BE2C (cell line): ENCODE data around the gene MBOAT7.
A peak's percentile ranks its signal among the peaks of the same experiment; 100 is the strongest.
"Not testable (repeated sequence)": the region's sequence is repeated elsewhere in the genome, so short reads cannot be mapped to it uniquely, and the experiment has no call there.

Source experiments
- DNase-seq: peaks from one replicate; pipeline ENCODE4 v3.0.0-alpha.2; 2020
- H3K27me3 ChIP-seq: fragments of 250-450 bp; sonication (Bioruptor Pico); 2 replicates; pipeline ENCODE4 v1.5.1; 2020; ENCODE audit warnings: mild to moderate bottlenecking
- H3K36me3 ChIP-seq: fragments of 250-450 bp; sonication (Bioruptor Pico); 2 replicates; pipeline ENCODE4 v1.5.1; 2020; ENCODE audit warnings: mild to moderate bottlenecking
- H3K4me1 ChIP-seq: fragments of 250-450 bp; sonication (Bioruptor Pico); 2 replicates; pipeline ENCODE4 v1.5.1; 2020
- H3K4me3 ChIP-seq: 2 replicates; pipeline ENCODE4 v1.5.1; 2011; ENCODE audit warnings: low read depth, low read length
- H3K9me3 ChIP-seq: fragments of 250-450 bp; sonication (Bioruptor Pico); 2 replicates; pipeline ENCODE4 v1.5.1; 2020
- CTCF ChIP-seq: IDR thresholded peaks from 2 replicates; pipeline ENCODE4 v1.5.1; 2012; ENCODE audit warnings: mild to moderate bottlenecking, low read depth, low read length

MBOAT7 gene

GRCh38 chr19:54179262-54179852 lies 10.0 kb downstream of the MBOAT7 start:
- Histone ChIP-seq H3K4me3 (no peak overlapping the region), H3K9me3 (no peaks in the 10 kb centered on the region), H3K4me1 (peaks cover 4% of the 10 kb centered on the region; the same call in 1 of the 2 replicates), H3K27me3 (no peaks in the 10 kb centered on the region), H3K36me3 (no peaks in the 10 kb centered on the region)
- DNase-seq, result no peak
- no peak for TF ChIP-seq CTCF

GRCh38 chr19:54178581-54179261 lies 10.7 kb downstream of the MBOAT7 start:
- Histone ChIP-seq H3K4me3 (no peak overlapping the region), H3K4me1 (peaks cover 4% of the 10 kb centered on the region; the same call in 1 of the 2 replicates), H3K27me3 (no peaks in the 10 kb centered on the region; the same call in 1 of the 2 replicates), H3K36me3 (no peaks in the 10 kb centered on the region), H3K9me3 (no peaks in the 10 kb centered on the region)
- DNase-seq, result peak; percentile 57
- no peak for TF ChIP-seq CTCF

- TF ChIP-seq CTCF, result no peak
- peaks cover 9% of the 10 kb centered on the region; the same call in 1 of the 2 replicates for H3K27me3 ChIP-seq
- no peak for DNase-seq
- H3K4me1 ChIP-seq, result no peaks in the 10 kb centered on the region
- H3K36me3 ChIP-seq, result no peaks in the 10 kb centered on the region
- H3K9me3 ChIP-seq, result no peaks in the 10 kb centered on the region
- H3K4me3 ChIP-seq, result no peak overlapping the region
Observed at GRCh38 chr19:54173951-54174834, 15.2 kb downstream of the MBOAT7 start.

- H3K27me3 ChIP-seq, result peaks cover 9% of the 10 kb centered on the region; the same call in 1 of the 2 replicates
- no peaks in the 10 kb centered on the region for H3K36me3 ChIP-seq
- H3K4me1 ChIP-seq, result no peaks in the 10 kb centered on the region
- H3K9me3 ChIP-seq, result no peaks in the 10 kb centered on the region
- no peak for TF ChIP-seq CTCF
- no peak overlapping the region for H3K4me3 ChIP-seq
- no peak for DNase-seq
Observed at GRCh38 chr19:54173359-54173699, 16.1 kb downstream of the MBOAT7 start.

GRCh38 chr19:54172471-54173358 lies 16.7 kb downstream of the MBOAT7 start, which contains the start of gene TMC4:
Gene TMC4, minus strand, starts transcription at chr19:54173160. Its CDS starts 43 bp downstream, at chr19:54173117.
- no peak for DNase-seq
- TF ChIP-seq CTCF, result no peak
- Histone ChIP-seq H3K4me1 (no peaks in the 10 kb centered on the region), H3K4me3 (no peak within 1 kb of the TSS), H3K27me3 (peaks cover 9% of the 10 kb centered on the region; the same call in 1 of the 2 replicates), H3K36me3 (no peaks in the 10 kb centered on the region), H3K9me3 (no peaks in the 10 kb centered on the region)

- not testable (repeated sequence) for H3K27me3 ChIP-seq, H3K4me3 ChIP-seq, H3K9me3 ChIP-seq, H3K4me1 ChIP-seq, H3K36me3 ChIP-seq, DNase-seq
Observed at GRCh38 chr19:54171736-54172431, 17.5 kb downstream of the MBOAT7 start.
